Hypothalamus (tissue), 51 donors: ENCODE measurements around the gene GPR137.
"Not testable (repeated sequence)": the region's sequence is repeated elsewhere in the genome, so short reads cannot be mapped to it uniquely, and the experiment has no call there.

ENCODE experiments used
- DNase-seq, 51 donors: peaks; one replicate each; lab custom pipeline; 2025; lab: John Stamatoyannopoulos, UW

The GPR137 gene

GRCh38 chr11:64298966-64299846 lies 13.6 kb downstream of the GPR137 start:
- DNase-seq: peak in 47 of 51 donors; percentile 21 to 85 (median 59)

- peak in 5 of 51 donors; percentile 20 to 60 (median 35) for DNase-seq
These were observed 14.4 kb downstream of the GPR137 start, which contains the start of gene CATSPERZ for GRCh38 chr11:64299847-64300648. CATSPERZ (plus strand) TSS chr11:64300358; CDS start chr11:64300411, 53 bp downstream.

- no peak for DNase-seq
These were observed 17.7 kb downstream of the GPR137 start for GRCh38 chr11:64303109-64304031.

GRCh38 chr11:64304032-64304315 lies 18.3 kb downstream of the GPR137 start:
- peak in 1 of 51 donors; percentile 60 for DNase-seq

- peak; percentile 28 to 96 (median 79) for DNase-seq
These were observed 18.8 kb downstream of the GPR137 start for GRCh38 chr11:64304316-64305072.

GRCh38 chr11:64305075-64305690 lies 19.5 kb downstream of the GPR137 start, which contains the start of gene ESRRA:
ESRRA (plus strand) TSS chr11:64305524; CDS start chr11:64307180, 1,656 bp downstream.
- DNase-seq: peak; percentile 66 to 100 (median 99)

GRCh38 chr11:64305691-64306562 lies 20.3 kb downstream of the GPR137 start:
- DNase-seq: peak in 38 of 51 donors; percentile 24 to 73 (median 57)

GRCh38 chr11:64306563-64306875 lies 20.9 kb downstream of the GPR137 start:
- DNase-seq: no peak

- DNase-seq: peak in 21 of 51 donors; percentile 20 to 73 (median 35)
These were observed 21.4 kb downstream of the GPR137 start for GRCh38 chr11:64306876-64307622.

GRCh38 chr11:64307795-64308194 lies 22.1 kb downstream of the GPR137 start:
- DNase-seq: not testable (repeated sequence)

GRCh38 chr11:64312947-64313346 lies 27.3 kb downstream of the GPR137 start:
- no peak for DNase-seq

GRCh38 chr11:64313491-64314145 lies 28.0 kb downstream of the GPR137 start:
- peak in 14 of 51 donors; percentile 18 to 61 (median 32) for DNase-seq

- DNase-seq: no peak
These were observed 28.6 kb downstream of the GPR137 start for GRCh38 chr11:64314146-64314804.

- no peak for DNase-seq
These were observed 29.3 kb downstream of the GPR137 start for GRCh38 chr11:64314805-64315561.

GRCh38 chr11:64315667-64316526 lies 30.2 kb downstream of the GPR137 start:
- not testable (repeated sequence) for DNase-seq
